ENCODE data around the gene SH3RF1.

The SH3RF1 gene

GRCh38 chr4:169266661-169267060 is 4.1 kb downstream of the SH3RF1 start:
- TF ChIP-seq CTCF (IDR thresholded peaks at IDR 0.05; ENCODE audit: insufficient read depth, missing control alignments), result no peak
- DNase-seq (ENCODE audit: insufficient read length, low spot score) (no peak), FAIRE-seq (no peak)

GRCh38 chr4:169266081-169266480 is 4.7 kb downstream of the SH3RF1 start:
- no peak for FAIRE-seq
- no peak for TF ChIP-seq CTCF (IDR thresholded peaks at IDR 0.05; ENCODE audit: insufficient read depth, missing control alignments)

GRCh38 chr4:169263791-169264392 is 6.9 kb downstream of the SH3RF1 start:
- FAIRE-seq, result no peak
- TF ChIP-seq CTCF (IDR thresholded peaks at IDR 0.05; ENCODE audit: insufficient read depth, missing control alignments), result no peak
- DNase-seq (ENCODE audit: insufficient read length, low spot score), result no peak

More at GRCh38 chr4:169266081-169266480, 4.7 kb downstream of the SH3RF1 start:
- DNase-seq (ENCODE audit: insufficient read length, low spot score), result no peak

GRCh38 chr4:169260217-169260866 is 10.4 kb downstream of the SH3RF1 start:
- TF ChIP-seq CTCF (IDR thresholded peaks at IDR 0.05; ENCODE audit: insufficient read depth, missing control alignments), result no peak
- DNase-seq (ENCODE audit: insufficient read length, low spot score), result no peak
- FAIRE-seq, result no peak

- no peak for TF ChIP-seq CTCF (IDR thresholded peaks at IDR 0.05; ENCODE audit: insufficient read depth, missing control alignments)
- DNase-seq (ENCODE audit: insufficient read length, low spot score), result no peak
- no peak for FAIRE-seq
Measured at GRCh38 chr4:169259271-169259670, 11.5 kb downstream of the SH3RF1 start.

- DNase-seq (ENCODE audit: insufficient read length, low spot score) (no peak), FAIRE-seq (no peak)
- TF ChIP-seq CTCF (IDR thresholded peaks at IDR 0.05; ENCODE audit: insufficient read depth, missing control alignments), result no peak
Measured at GRCh38 chr4:169258141-169258540, 12.6 kb downstream of the SH3RF1 start.
